ENCODE measurements around the gene CCDC174.
A peak's percentile ranks its signal among the peaks of the same experiment; 100 is the strongest.

CCDC174 gene

GRCh38 chr3:14627815-14628214, 23.7 kb upstream of the CCDC174 start:
- peaks cover 13% of the 10 kb centered on the region for H3K9me3 ChIP-seq (ENCODE audit: control insufficient read depth, low read length)
- H3K27me3 ChIP-seq (replicated peaks; ENCODE audit: control insufficient read depth, insufficient read depth, low read length), result no peaks in the 10 kb centered on the region
- peaks cover 18% of the 10 kb centered on the region for H3K4me1 ChIP-seq (ENCODE audit: control insufficient read depth, insufficient read depth, low read length)
- no peak for DNase-seq (ENCODE audit: low read depth)
- no peaks in the 10 kb centered on the region for H3K36me3 ChIP-seq (ENCODE audit: control insufficient read depth, insufficient read depth, low read length, severe bottlenecking)
- H3K9ac ChIP-seq (ENCODE audit: low read length), result no peak overlapping the region
- no peak overlapping the region for H3K4me3 ChIP-seq (ENCODE audit: low read length)

GRCh38 chr3:14628406-14628805, 23.2 kb upstream of the CCDC174 start:
- peaks cover 17% of the 10 kb centered on the region for H3K4me1 ChIP-seq (ENCODE audit: control insufficient read depth, insufficient read depth, low read length)
- no peaks in the 10 kb centered on the region for H3K27me3 ChIP-seq (replicated peaks; ENCODE audit: control insufficient read depth, insufficient read depth, low read length)
- H3K4me3 ChIP-seq (ENCODE audit: low read length), result no peak overlapping the region
- DNase-seq (ENCODE audit: low read depth), result no peak
- no peaks in the 10 kb centered on the region for H3K36me3 ChIP-seq (ENCODE audit: control insufficient read depth, insufficient read depth, low read length, severe bottlenecking)
- H3K9me3 ChIP-seq (ENCODE audit: control insufficient read depth, low read length), result peaks cover 13% of the 10 kb centered on the region
- H3K9ac ChIP-seq (ENCODE audit: low read length), result no peak overlapping the region

GRCh38 chr3:14630404-14631100, 21.0 kb upstream of the CCDC174 start:
- DNase-seq (ENCODE audit: low read depth), result no peak
- Histone ChIP-seq H3K36me3 (ENCODE audit: control insufficient read depth, insufficient read depth, low read length, severe bottlenecking) (no peaks in the 10 kb centered on the region), H3K9ac (ENCODE audit: low read length) (no peak overlapping the region), H3K4me3 (ENCODE audit: low read length) (no peak overlapping the region), H3K27me3 (replicated peaks; ENCODE audit: control insufficient read depth, insufficient read depth, low read length) (no peaks in the 10 kb centered on the region), H3K9me3 (ENCODE audit: control insufficient read depth, low read length) (peaks cover 13% of the 10 kb centered on the region), H3K4me1 (ENCODE audit: control insufficient read depth, insufficient read depth, low read length) (peaks cover 4% of the 10 kb centered on the region)

GRCh38 chr3:14631101-14631497, 20.5 kb upstream of the CCDC174 start:
- Histone ChIP-seq H3K36me3 (ENCODE audit: control insufficient read depth, insufficient read depth, low read length, severe bottlenecking) (no peaks in the 10 kb centered on the region), H3K4me3 (ENCODE audit: low read length) (no peak overlapping the region), H3K4me1 (ENCODE audit: control insufficient read depth, insufficient read depth, low read length) (peaks cover 4% of the 10 kb centered on the region), H3K9ac (ENCODE audit: low read length) (no peak overlapping the region), H3K9me3 (ENCODE audit: control insufficient read depth, low read length) (peaks cover 13% of the 10 kb centered on the region), H3K27me3 (replicated peaks; ENCODE audit: control insufficient read depth, insufficient read depth, low read length) (no peaks in the 10 kb centered on the region)
- no peak for DNase-seq (ENCODE audit: low read depth)

GRCh38 chr3:14631687-14632441, 19.7 kb upstream of the CCDC174 start:
- no peak overlapping the region for H3K9ac ChIP-seq (ENCODE audit: low read length)
- no peak overlapping the region for H3K4me3 ChIP-seq (ENCODE audit: low read length)
- H3K9me3 ChIP-seq (ENCODE audit: control insufficient read depth, low read length), result peaks cover 13% of the 10 kb centered on the region
- no peak for DNase-seq (ENCODE audit: low read depth)
- H3K27me3 ChIP-seq (replicated peaks; ENCODE audit: control insufficient read depth, insufficient read depth, low read length), result no peaks in the 10 kb centered on the region
- H3K36me3 ChIP-seq (ENCODE audit: control insufficient read depth, insufficient read depth, low read length, severe bottlenecking), result no peaks in the 10 kb centered on the region
- H3K4me1 ChIP-seq (ENCODE audit: control insufficient read depth, insufficient read depth, low read length), result peaks cover 2% of the 10 kb centered on the region

- H3K9ac ChIP-seq (ENCODE audit: low read length), result no peak overlapping the region
- no peak overlapping the region for H3K4me3 ChIP-seq (ENCODE audit: low read length)
- H3K9me3 ChIP-seq (ENCODE audit: control insufficient read depth, low read length), result peaks cover 13% of the 10 kb centered on the region
- H3K4me1 ChIP-seq (ENCODE audit: control insufficient read depth, insufficient read depth, low read length), result no peaks in the 10 kb centered on the region
- no peaks in the 10 kb centered on the region for H3K27me3 ChIP-seq (replicated peaks; ENCODE audit: control insufficient read depth, insufficient read depth, low read length)
- no peaks in the 10 kb centered on the region for H3K36me3 ChIP-seq (ENCODE audit: control insufficient read depth, insufficient read depth, low read length, severe bottlenecking)
- no peak for DNase-seq (ENCODE audit: low read depth)
Measured at GRCh38 chr3:14632442-14632930, 19.1 kb upstream of the CCDC174 start.

GRCh38 chr3:14633417-14633816, 18.1 kb upstream of the CCDC174 start:
- H3K27me3 ChIP-seq (replicated peaks; ENCODE audit: control insufficient read depth, insufficient read depth, low read length), result no peaks in the 10 kb centered on the region
- no peaks in the 10 kb centered on the region for H3K4me1 ChIP-seq (ENCODE audit: control insufficient read depth, insufficient read depth, low read length)
- H3K36me3 ChIP-seq (ENCODE audit: control insufficient read depth, insufficient read depth, low read length, severe bottlenecking), result no peaks in the 10 kb centered on the region
- H3K9ac ChIP-seq (ENCODE audit: low read length), result no peak overlapping the region
- DNase-seq (ENCODE audit: low read depth), result no peak
- H3K9me3 ChIP-seq (ENCODE audit: control insufficient read depth, low read length), result peaks cover 8% of the 10 kb centered on the region
- H3K4me3 ChIP-seq (ENCODE audit: low read length), result no peak overlapping the region

GRCh38 chr3:14633819-14634424, 17.6 kb upstream of the CCDC174 start:
- Histone ChIP-seq H3K9ac (ENCODE audit: low read length) (no peak overlapping the region), H3K36me3 (ENCODE audit: control insufficient read depth, insufficient read depth, low read length, severe bottlenecking) (no peaks in the 10 kb centered on the region), H3K4me3 (ENCODE audit: low read length) (no peak overlapping the region), H3K9me3 (ENCODE audit: control insufficient read depth, low read length) (peaks cover 3% of the 10 kb centered on the region), H3K27me3 (replicated peaks; ENCODE audit: control insufficient read depth, insufficient read depth, low read length) (no peaks in the 10 kb centered on the region), H3K4me1 (ENCODE audit: control insufficient read depth, insufficient read depth, low read length) (no peaks in the 10 kb centered on the region)
- DNase-seq (ENCODE audit: low read depth), result peak; percentile 48

GRCh38 chr3:14634763-14635400, 16.7 kb upstream of the CCDC174 start:
- no peaks in the 10 kb centered on the region for H3K27me3 ChIP-seq (replicated peaks; ENCODE audit: control insufficient read depth, insufficient read depth, low read length)
- H3K4me3 ChIP-seq (ENCODE audit: low read length), result no peak overlapping the region
- H3K4me1 ChIP-seq (ENCODE audit: control insufficient read depth, insufficient read depth, low read length), result no peaks in the 10 kb centered on the region
- no peaks in the 10 kb centered on the region for H3K9me3 ChIP-seq (ENCODE audit: control insufficient read depth, low read length)
- H3K9ac ChIP-seq (ENCODE audit: low read length), result no peak overlapping the region
- H3K36me3 ChIP-seq (ENCODE audit: control insufficient read depth, insufficient read depth, low read length, severe bottlenecking), result no peaks in the 10 kb centered on the region
- no peak for DNase-seq (ENCODE audit: low read depth)

GRCh38 chr3:14636496-14637087, 15.0 kb upstream of the CCDC174 start:
- no peak overlapping the region for H3K9ac ChIP-seq (ENCODE audit: low read length)
- H3K27me3 ChIP-seq (replicated peaks; ENCODE audit: control insufficient read depth, insufficient read depth, low read length), result peaks cover 6% of the 10 kb centered on the region
- DNase-seq (ENCODE audit: low read depth), result no peak
- H3K4me3 ChIP-seq (ENCODE audit: low read length), result no peak overlapping the region
- no peaks in the 10 kb centered on the region for H3K36me3 ChIP-seq (ENCODE audit: control insufficient read depth, insufficient read depth, low read length, severe bottlenecking)
- H3K9me3 ChIP-seq (ENCODE audit: control insufficient read depth, low read length), result no peaks in the 10 kb centered on the region
- no peaks in the 10 kb centered on the region for H3K4me1 ChIP-seq (ENCODE audit: control insufficient read depth, insufficient read depth, low read length)

- H3K9me3 ChIP-seq (ENCODE audit: control insufficient read depth, low read length), result no peaks in the 10 kb centered on the region
- no peaks in the 10 kb centered on the region for H3K4me1 ChIP-seq (ENCODE audit: control insufficient read depth, insufficient read depth, low read length)
- H3K9ac ChIP-seq (ENCODE audit: low read length), result no peak overlapping the region
- H3K36me3 ChIP-seq (ENCODE audit: control insufficient read depth, insufficient read depth, low read length, severe bottlenecking), result no peaks in the 10 kb centered on the region
- H3K4me3 ChIP-seq (ENCODE audit: low read length), result no peak overlapping the region
- H3K27me3 ChIP-seq (replicated peaks; ENCODE audit: control insufficient read depth, insufficient read depth, low read length), result peaks cover 25% of the 10 kb centered on the region
- no peak for DNase-seq (ENCODE audit: low read depth)
Measured at GRCh38 chr3:14640157-14640562, 11.4 kb upstream of the CCDC174 start.
